HG03066 (cell line): ENCODE measurements around the gene CRIP1.
A peak's percentile ranks its signal among the peaks of the same experiment; 100 is the strongest.

ENCODE experiments used
- ATAC-seq: cut with Tn5 transposase; IDR thresholded peaks from one replicate; pipeline ENCODE4 v1.9.1; 2021; ENCODE audit warnings: low read depth; ENCODE audit not compliant: unreplicated experiment

The CRIP1 gene

DNA sequence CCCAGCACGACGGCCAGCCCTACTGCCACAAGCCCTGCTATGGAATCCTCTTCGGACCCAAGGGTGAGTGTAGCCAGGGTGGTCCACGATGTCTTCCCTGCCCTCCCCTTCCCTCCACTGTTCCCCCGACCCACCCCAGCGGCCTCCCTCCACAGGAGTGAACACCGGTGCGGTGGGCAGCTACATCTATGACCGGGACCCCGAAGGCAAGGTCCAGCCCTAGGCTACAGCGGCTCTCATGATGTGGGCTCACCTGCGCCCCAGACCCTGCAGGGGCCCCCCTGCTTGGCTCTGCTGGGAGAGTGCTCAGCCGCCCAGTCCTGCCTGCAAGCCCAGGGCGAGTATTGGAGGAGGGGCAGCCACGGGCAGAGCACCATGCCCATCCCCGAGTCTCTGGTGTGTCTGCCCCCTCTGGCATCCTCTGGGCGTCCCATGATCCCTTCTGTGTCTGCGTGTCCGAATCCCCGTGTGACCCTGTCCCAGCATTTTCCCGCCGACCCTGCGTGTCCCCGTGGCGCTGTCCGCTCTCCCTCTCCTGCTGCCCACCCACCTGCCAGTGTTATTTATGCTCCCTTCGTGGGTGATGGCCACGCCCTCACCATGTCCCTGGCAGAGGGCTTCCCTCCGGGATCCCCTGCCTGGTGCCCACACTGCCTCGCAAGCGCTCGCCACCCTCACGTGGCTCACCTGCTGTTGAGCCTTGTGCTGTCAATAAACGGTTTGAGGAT, 7.1 kb upstream of the CRIP1 start:
- no peak for ATAC-seq

DNA sequence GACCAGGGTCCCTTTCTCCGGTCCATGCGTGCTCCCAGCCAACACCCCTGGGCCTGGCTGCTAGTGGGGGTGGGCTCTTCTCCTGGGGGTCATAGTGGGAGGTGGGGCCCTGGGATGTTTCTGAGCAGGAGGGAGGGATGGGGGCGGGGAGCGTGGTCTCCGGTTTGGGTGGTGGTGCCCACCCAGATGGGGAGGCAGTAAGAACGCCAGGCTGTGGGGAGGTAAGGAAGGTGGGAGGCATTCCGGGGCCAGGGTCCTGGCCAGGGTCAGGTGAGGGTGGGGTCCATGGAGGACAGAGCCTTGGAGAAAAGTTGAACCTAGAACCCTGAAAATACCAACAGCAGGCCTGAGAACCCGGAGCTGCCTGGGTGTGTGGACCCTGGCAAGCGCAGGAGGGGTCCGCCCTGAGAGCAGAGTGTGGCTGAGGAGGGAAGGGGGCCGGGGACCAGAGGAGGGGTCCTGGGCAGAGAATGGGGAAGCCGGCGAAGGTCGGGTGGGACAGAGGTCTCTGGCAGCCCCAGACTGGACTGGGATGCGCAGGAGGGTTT, 6.4 kb upstream of the CRIP1 start:
- no peak for ATAC-seq

DNA sequence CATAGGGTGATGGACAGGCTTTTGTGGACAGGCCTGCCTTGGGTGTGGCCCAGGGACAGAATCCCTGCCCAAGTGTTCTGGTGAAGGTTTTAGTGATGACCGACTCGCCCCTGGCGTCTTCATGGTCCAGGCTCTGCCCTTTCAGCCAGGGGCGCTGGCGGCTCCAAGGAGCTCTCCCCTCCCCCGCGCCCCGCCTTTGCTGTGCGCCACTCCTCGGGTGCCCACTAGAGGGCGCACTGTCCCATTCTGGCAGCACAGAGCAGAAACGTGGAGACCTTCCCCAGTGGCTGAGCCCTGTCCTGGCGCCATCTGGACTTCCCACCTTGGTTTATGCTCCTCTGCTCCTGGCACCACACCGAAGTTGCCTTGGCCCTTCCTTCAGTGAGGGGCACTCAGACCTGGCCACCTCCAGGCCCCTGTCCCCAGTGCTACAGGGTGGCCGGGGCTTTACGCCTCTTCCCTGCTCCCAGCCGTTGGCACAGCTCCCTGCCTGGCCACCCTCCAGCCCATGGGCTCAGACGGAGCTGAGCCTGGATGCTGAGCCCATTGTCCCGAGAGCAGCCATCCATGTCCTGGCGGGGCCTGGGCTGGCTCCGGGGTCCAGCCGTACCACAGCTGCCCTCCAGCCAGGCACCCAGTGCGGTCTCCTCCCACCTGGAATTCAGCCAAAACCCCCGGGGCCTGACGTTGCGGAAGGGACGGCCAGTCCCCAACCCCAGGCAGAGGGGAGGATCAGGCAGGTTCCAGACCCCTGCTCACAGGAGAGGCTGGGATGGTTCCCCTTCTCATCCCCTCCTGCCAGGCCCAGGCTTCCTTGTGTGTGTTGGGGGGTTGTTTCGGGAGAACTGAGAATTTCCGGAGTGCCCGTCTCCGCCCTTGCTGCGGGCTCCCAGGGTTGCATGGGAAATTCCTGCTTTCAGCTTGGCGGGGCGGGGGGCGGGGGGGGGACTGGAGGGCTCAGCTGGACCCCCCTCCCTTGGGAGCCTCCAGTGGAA, 5.6 kb upstream of the CRIP1 start:
- ATAC-seq: no peak

DNA sequence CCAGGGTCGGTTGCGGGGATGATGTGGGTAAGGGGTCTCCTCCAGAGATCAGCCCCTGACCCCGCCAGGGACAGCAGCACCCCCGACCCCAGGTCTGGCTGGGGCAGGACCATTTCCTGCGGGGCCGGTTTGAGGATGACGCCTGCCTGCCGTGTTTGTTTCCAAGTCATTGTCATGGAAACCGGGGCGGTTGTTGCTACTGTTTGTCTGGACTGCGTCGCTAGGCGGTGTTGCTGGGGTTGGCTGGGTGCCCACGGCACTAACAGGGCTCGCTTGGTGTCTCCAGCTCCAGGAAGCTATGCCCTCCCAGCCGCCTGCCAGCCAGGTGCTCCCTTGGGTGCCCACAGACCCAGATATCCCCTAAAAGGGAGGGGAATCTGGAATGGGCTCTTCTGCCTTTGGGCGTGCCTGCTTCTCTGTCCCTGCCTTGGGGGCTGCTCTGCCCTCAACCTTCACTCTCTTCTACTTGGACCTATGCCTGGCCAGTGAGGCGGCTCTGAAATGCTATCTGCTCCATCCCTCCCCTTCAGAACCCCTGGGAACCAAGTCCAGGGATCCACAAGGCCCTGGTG, 4.7 kb upstream of the CRIP1 start:
- peak; percentile 58 for ATAC-seq

DNA sequence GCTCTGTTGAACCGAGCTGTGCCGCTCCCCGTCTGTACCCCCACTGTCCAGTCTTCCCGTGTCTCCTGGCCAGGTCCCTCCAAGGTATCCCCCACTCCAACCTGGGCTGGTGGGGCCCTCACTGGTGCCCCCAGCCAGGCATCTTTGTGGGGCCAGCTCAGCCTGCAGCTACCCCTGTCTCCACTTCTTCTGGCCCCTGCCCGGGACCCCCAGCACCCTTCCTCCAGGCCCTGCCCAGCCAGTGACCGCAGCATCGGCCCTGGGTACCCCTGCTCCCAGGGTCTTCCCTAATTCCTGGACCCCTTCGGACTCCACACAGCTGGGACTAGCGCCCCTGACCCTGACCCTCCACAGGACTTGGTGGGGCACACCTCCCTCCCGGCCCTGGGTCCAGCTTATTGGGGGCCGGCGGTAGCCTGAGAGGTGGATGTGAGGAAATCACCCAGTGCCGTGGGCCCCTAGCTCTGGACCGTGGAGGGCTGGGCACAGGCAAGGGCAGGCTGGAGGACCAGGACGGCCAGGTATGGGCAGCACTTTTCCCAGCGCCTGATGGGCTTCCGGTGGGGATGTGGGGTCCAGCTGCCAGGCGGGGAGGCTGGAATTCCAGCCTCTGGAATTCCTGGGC, 4.1 kb upstream of the CRIP1 start:
- ATAC-seq: no peak

DNA sequence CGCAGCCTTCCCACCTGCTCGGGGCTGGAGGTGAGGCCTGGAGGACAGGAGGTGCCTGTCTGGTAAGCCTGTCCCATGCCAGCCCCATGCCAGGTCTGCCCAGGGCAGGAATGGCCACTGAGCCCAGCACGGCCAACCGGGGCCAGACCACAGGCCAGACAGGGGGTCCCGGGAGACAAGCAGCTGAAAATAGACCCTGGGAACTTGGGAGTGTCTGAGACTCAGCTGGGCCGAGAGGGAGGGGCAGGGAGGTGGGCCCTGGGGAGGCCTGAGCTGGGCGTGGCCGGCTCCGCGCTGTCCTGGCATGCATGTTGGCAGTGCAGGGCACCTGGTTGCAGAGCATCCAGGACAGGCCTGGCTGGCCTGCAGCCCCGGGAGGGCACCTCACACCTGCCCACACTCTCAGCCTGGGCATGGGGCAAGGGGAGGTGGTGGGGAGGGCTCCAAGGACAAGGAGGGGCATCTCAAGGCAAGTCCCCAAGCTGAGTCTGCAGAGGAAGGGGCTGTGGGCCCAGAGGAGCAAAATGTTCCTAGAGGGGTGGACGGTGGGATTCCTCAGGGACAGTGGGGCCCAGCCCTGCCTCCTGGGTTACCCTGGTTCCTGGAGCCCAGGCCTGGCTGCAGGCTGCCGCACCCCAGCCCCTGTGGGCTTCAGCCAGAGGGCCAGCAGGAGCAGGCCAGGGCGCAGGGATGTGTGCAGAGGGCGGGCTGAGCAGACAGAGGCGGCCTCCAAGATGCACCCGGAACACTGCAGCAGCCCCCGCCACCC, 3.2 kb upstream of the CRIP1 start:
- no peak for ATAC-seq

DNA sequence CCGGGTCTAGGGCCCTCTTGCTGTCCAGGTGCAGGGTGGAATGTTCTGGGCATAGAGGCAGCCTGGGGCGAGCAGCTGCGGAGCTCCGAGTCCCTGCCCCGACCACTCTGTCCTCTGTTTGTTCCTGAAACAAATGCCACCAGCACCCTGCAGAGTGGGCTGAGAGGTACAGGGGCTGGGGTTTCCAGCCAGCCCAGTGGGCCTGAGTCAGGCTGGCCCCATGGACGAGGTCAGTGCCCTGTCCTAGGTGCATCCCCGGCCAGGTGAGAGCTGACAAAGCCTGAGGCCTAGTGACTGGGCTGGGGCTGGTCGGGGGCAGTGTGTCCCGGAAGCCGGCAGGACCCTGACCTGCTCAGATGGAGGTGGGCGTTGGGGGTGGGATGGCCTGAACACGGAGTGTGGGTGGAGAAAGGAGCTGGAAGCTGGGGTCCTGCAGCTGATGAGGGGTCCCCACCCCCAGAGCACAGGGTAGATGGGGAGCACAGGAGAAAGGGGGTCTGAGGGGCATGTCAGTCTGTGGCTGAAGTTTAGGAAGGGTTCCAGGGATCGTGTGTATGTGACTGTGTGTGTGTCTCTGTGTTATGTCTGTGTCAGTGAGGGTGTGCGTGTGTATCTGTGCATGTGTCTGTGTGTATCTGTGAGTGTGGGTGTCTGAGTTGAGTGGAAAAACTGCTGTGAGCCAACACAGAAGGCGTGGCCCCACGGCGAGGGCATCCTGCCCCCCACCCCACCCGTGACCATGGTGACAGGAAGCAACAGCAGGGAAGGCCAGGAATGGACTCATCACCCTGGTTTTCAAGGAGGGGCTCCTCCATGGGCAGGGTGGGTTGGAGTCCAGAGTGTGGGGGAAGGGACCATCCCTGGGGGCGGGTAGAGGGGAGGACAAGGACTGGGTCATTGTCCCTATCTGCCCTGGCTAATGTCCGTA, 2.4 kb upstream of the CRIP1 start:
- ATAC-seq: no peak

DNA sequence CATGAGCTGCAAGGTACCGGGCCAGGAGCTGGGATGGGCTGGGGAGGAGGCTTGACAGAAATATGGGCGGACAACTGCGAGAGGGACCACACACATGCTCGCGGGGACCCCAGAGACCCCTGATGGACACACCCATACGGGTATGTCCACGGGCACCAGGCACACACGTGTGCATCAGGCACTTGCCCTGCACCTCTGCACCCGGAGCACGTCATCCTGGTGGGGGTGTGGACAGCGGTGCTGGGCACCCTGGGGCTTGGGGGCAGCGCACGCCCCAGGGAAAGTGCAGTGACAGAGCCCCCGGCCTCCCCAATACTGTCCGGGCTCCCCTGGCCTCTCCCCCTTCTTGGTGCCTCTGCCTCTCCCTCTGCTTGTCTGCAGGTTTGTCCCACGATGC, 1.7 kb upstream of the CRIP1 start:
- no peak for ATAC-seq

DNA sequence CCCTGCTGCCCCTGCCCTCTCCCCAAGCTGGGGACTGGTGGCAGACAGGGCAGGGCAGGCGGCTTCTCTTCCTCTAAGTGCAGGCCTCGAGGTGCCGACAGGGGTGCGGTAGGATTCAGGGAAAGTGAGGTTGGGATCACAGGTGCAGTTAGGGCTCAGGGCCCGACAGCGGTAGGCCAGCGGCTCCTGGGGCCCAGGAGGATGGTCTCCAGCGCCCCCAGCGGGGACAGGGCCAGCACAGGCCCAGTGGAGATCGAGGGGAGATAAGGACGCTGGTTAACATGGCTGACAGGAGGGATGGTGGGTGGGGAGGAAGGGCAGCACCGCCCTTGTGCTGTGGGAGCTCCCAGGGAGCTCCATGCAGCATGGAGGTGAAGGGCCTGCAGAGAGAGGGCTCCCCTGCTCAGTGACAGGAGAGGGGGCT, 935 bp upstream of the CRIP1 start:
- ATAC-seq: no peak

DNA sequence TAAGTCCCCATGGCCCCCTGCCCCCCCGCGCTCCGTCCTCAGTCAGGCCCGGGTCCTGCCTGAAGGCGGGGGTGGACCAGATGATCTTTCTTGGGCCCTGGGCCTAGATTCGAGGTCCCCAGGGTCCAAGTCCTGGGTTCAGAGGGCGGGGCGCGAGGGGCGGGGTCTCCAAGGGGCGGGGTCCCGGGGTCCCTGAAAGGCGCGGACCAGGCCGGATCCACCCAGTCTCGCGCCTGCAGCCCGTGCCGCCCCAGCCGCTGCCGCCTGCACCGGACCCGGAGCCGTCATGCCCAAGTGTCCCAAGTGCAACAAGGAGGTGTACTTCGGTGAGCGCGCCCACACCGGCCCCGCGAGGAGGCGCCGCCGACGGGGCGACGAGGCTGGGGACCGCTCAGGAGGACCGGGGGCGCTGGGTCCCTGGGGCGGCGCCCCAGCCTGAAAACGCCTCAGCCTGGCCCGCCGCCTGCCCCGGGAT, 325 bp downstream of the CRIP1 start:
- no peak for ATAC-seq

DNA sequence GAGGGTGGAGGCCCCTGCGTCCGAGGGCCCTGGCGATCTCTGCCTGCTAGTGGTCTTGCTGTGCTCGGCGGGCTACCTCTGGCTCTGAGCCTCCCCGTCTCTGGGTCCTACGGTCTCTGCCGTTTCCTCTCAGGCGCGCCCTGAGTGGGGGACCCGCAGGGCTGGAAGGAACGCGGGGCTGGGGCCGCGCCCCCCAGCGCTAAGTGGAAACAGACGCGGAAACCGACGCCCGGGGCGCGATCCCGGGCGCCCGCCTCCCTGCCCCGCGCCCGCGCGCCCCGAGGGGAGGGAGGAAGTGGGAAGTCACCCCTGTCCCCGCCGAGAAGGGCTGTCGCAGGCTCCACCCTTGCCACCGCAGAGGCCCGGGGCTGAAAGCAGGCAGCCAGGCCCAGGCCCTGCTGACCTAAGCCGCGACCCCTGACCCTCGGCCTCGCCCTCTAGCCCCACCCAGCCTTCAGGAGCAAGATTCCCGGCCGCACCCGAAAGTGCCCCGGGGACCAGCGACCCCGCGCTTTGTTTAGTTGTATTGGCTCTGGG, 831 bp downstream of the CRIP1 start:
- no peak for ATAC-seq

DNA sequence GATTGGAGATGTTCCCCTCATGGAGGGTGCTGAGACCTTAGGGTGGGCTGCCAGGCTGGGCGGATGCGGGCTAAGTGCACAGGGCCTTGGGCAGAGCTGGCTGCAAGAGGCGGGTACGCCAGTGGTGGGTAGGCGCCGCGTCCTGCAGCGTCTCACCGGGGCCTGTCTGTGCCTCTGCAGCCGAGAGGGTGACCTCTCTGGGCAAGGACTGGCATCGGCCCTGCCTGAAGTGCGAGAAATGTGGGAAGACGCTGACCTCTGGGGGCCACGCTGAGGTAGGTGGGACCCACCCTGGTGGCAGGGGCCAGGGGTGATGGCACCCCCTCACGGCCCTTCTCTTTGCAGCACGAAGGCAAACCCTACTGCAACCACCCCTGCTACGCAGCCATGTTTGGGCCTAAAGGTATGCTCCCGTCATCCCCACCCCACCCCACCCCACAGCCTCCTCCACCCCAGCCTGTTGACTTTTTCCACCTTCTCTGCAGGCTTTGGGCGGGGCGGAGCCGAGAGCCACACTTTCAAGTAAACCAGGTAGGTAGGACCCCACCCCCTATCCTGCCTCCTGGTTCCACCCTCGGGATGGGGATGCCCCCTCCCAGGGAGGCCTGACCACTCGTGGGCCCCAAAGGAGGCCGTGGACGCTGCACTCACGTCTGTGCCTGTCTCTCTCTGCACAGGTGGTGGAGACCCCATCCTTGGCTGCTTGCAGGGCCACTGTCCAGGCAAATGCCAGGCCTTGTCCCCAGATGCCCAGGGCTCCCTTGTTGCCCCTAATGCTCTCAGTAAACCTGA, 1.5 kb downstream of the CRIP1 start:
- ATAC-seq: no peak

DNA sequence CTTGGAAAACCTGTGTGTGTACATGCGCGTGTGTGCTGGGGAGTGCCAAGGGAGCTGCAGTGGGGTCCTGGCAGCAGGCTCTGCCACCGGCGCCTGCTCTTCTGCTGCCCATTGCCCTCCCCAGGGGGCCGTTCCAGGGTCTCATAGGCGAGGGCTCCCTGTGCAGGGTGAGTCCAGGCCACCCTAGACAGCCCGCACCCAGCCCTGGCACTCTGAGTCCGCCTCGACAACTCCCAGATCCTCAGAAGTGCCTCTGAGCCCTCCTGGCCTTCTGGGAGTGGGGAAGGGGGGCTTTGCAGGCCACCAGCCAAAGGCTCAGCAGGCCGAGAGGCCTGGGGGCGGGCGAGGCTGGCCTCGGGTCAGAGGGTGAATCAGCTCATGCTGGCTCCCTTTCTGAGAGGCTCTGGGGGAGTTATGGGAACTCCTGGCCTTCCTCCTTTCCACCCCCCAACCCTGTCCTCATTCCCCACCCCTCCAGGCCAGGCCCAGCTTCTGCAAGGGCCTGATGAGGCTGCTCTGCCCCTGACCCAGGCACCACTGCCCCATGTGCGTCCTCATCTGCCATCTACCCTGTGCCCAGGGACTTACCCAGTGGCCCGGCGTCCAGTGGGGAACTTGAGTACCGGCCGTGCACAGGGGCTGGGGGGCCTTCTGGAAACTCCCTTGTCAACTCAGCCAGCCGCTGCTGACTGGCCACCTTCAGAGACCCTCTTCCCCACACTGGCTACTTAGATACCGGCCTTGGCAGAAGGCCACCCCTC, 2.3 kb downstream of the CRIP1 start:
- ATAC-seq: no peak

DNA sequence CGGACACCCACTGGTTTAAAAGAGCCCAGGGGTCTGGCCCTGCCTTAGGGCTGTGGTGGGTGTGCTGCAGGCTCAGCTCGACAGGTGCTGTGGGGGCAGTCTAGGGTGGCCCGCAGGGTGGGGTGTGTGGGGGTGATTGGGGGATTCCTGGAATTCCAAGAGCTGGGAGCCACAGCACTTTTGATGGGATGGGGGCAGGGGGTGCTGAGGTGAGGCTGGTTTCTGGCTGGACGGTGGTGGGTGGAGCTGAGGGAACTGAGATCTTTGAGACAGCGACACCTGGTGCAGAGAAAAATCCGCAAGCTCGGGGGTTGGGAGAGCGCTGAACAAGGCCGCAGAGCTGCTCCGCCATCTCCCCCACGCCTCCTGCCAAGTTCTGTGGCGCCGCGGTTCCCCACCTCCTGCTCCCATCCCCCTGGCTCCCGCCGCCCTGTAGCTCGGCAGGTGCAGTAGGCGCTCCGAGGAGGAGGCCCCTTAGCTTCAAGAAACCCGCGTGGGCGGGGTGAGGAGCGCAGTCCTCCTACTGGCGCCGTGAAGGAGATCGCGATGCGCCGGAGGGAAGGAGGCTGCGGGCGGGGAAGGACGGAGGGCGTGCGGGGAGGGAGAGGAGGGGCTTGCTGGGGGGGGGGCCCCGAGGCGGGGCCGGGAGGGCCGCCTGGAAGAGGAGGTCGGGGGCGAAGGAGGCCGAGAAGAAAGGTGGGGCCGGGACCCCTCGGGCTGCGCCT, 3.0 kb downstream of the CRIP1 start:
- no peak for ATAC-seq

DNA sequence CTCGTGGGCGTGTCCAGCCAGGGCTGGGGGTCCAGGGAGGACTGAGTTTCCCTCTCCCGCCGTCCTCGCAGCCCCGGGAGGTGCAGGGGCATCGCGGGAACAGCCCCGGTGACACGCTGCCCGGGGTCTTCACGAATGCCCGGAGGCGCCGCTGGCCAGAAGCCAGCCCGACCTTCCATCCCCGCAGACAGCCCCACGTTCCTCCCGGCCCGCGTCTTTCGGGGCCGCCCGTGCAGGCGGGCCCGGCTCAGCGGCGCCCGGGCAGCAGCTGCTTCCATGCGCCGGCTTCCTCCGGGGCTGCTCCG, 3.5 kb downstream of the CRIP1 start:
- no peak for ATAC-seq

DNA sequence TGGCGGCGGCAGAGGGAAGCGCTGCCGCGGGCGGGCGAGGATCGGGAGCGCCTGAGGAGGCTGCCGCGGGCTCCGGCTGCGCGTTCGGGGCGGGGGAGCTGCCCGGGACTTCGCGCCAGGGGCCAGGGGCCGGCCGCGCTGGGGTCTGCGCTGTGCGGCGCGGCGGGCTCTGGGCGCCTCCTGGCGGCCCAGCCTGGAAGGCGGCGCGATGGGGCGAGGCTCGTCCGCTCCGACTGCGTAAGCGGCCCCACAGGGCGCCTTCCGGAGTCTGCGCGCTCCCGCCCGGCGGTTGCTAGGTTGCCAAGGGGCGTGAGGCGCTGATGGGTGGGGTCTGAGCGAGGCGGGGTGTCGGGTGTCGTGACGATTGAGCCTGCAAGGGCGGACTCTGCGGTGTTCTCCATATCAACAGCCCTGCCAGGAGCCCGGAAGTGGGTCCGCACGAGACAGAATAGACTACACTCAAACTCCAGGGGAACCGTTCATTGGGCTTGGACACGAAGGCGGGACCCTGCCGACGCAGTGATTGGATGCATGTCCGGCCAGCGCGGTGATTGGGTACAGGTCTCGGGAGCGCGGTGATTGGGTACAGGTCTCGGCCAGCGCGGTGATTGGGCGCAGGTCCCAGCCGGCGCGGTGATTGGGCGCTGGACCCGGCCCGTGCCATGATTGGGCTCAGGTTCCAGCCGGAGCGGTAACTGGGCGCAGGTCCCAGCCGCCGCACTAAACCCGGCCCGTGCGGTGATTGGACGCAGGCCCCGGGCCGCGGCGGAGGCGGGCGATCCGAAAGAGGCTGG, 4.1 kb downstream of the CRIP1 start, which contains the start of gene TEDC1:
TSS of gene TEDC1 (plus strand) at position 675 of the 794 bp plus-strand sequence. CDS start 130 bp downstream, outside the sequence.
- peak; percentile 62 for ATAC-seq
